ENCODE measurements around the gene PDGFD. TPM values are rescaled to one million over a fixed set of nuclear protein-coding genes. Genes with fewer than 3 reads are reported as not detected.

PDGFD gene
- polyA plus RNA-seq, 1 donor from 2014 or later, result 1.0 TPM

GRCh38 chr11:104175769-104176168 lies 11.8 kb upstream of the PDGFD start:
- Histone ChIP-seq H3F3A (ENCODE audit: insufficient read depth, low read length, poor library complexity, severe bottlenecking) (no peaks in the 10 kb centered on the region), H3K9me2 (ENCODE audit: insufficient read depth, low read length) (no peaks in the 10 kb centered on the region)
- TF ChIP-seq MXI1 (conservative IDR thresholded peaks at IDR 0.05; ENCODE audit: poor library complexity, severe bottlenecking) (no peak), EZH2 (IDR thresholded peaks at IDR 0.05; ENCODE audit: borderline replicate concordance, insufficient read depth, low read length, poor library complexity, severe bottlenecking) (no peak), REST (IDR thresholded peaks at IDR 0.05; ENCODE audit: borderline replicate concordance) (no peak), CTCF (IDR thresholded peaks at IDR 0.05; ENCODE audit: poor library complexity, severe bottlenecking) (no peak), RAD21 (conservative IDR thresholded peaks at IDR 0.05) (no peak), SMC3 (conservative IDR thresholded peaks at IDR 0.05; ENCODE audit: poor library complexity) (no peak), POLR2AphosphoS5 (IDR thresholded peaks at IDR 0.05) (no peak), EP300 (conservative IDR thresholded peaks at IDR 0.05; ENCODE audit: poor library complexity, severe bottlenecking) (no peak), TAF1 (IDR thresholded peaks at IDR 0.05; ENCODE audit: low read depth) (no peak)

GRCh38 chr11:104169091-104169490 lies 5.1 kb upstream of the PDGFD start:
- no peaks in the 10 kb centered on the region for H3K9me3 ChIP-seq (ENCODE audit: low read length)
- no peaks in the 10 kb centered on the region for H3K36me3 ChIP-seq (ENCODE audit: insufficient read depth, low read length)
- H2AFZ ChIP-seq (ENCODE audit: low read depth, low read length), result no peak overlapping the region
- no peak overlapping the region for H3K4me2 ChIP-seq (ENCODE audit: low read length)
- no peak overlapping the region for H3K9ac ChIP-seq (ENCODE audit: low read length)
- H3K27me3 ChIP-seq (ENCODE audit: insufficient read depth, low read depth, low read length), result peaks cover 12% of the 10 kb centered on the region
- no peak overlapping the region for H3K4me3 ChIP-seq (ENCODE audit: low read length)
- no peaks in the 10 kb centered on the region for H3K79me2 ChIP-seq (replicated peaks; ENCODE audit: insufficient read depth, low read length)
- no peaks in the 10 kb centered on the region for H4K20me1 ChIP-seq (ENCODE audit: insufficient read depth)
- H3F3A ChIP-seq (ENCODE audit: insufficient read depth, low read length, poor library complexity, severe bottlenecking), result no peaks in the 10 kb centered on the region
- no peak overlapping the region for H3K27ac ChIP-seq (ENCODE audit: low read length)
- no peaks in the 10 kb centered on the region for H3K9me2 ChIP-seq (ENCODE audit: insufficient read depth, low read length)
- TF ChIP-seq CTCF (IDR thresholded peaks at IDR 0.05; ENCODE audit: poor library complexity, severe bottlenecking), result no peak
- no peak for TF ChIP-seq EP300 (conservative IDR thresholded peaks at IDR 0.05; ENCODE audit: poor library complexity, severe bottlenecking)
- TF ChIP-seq MXI1 (conservative IDR thresholded peaks at IDR 0.05; ENCODE audit: poor library complexity, severe bottlenecking), result no peak
- no peak for TF ChIP-seq REST (IDR thresholded peaks at IDR 0.05; ENCODE audit: borderline replicate concordance)
- no peak for TF ChIP-seq EZH2 (IDR thresholded peaks at IDR 0.05; ENCODE audit: borderline replicate concordance, insufficient read depth, low read length, poor library complexity, severe bottlenecking)
- no peak for TF ChIP-seq TAF1 (IDR thresholded peaks at IDR 0.05; ENCODE audit: low read depth)
- no peak for TF ChIP-seq RAD21 (conservative IDR thresholded peaks at IDR 0.05)
- TF ChIP-seq POLR2AphosphoS5 (IDR thresholded peaks at IDR 0.05), result no peak
- no peak for TF ChIP-seq SMC3 (conservative IDR thresholded peaks at IDR 0.05; ENCODE audit: poor library complexity)

More at GRCh38 chr11:104175769-104176168, 11.8 kb upstream of the PDGFD start:
- Histone ChIP-seq H2AFZ (ENCODE audit: low read depth, low read length) (no peak overlapping the region), H3K27ac (ENCODE audit: low read length) (no peak overlapping the region), H3K27me3 (ENCODE audit: insufficient read depth, low read depth, low read length) (no peaks in the 10 kb centered on the region), H3K9me3 (ENCODE audit: low read length) (no peaks in the 10 kb centered on the region), H3K36me3 (ENCODE audit: insufficient read depth, low read length) (no peaks in the 10 kb centered on the region), H4K20me1 (ENCODE audit: insufficient read depth) (no peaks in the 10 kb centered on the region), H3K79me2 (replicated peaks; ENCODE audit: insufficient read depth, low read length) (no peaks in the 10 kb centered on the region), H3K4me2 (ENCODE audit: low read length) (no peak overlapping the region), H3K9ac (ENCODE audit: low read length) (no peak overlapping the region), H3K4me3 (ENCODE audit: low read length) (no peak overlapping the region)

Measured in neural cell (in vitro differentiated cells).